GM19324 (cell line): ENCODE measurements around the gene IL36A.

Source experiments
- ATAC-seq: cut with Tn5 transposase; IDR thresholded peaks from one replicate; pipeline ENCODE4 v1.9.1; 2021; ENCODE audit warnings: mild to moderate bottlenecking, moderate library complexity; ENCODE audit not compliant: unreplicated experiment, low FRiP score

IL36A gene

DNA sequence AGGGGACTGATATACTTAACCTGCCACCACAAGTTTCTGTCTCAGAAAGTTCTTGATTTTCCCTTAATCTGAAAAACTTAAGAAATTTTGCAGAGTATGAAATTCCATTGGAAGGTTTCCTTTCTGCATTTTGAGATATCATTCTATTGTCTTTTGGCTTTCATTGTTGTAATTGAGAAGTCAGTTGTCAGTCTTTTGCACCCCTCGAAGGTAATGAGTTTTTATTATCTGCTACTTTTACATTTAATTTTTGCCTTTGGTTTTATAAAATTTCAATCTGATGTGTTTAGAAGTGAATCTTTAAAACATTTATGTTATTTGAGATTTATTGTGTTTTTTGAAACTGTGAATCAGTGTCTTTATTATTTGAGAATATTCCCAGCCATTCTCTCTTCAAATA, 4.8 kb upstream of the IL36A start:
- ATAC-seq, result no peak

DNA sequence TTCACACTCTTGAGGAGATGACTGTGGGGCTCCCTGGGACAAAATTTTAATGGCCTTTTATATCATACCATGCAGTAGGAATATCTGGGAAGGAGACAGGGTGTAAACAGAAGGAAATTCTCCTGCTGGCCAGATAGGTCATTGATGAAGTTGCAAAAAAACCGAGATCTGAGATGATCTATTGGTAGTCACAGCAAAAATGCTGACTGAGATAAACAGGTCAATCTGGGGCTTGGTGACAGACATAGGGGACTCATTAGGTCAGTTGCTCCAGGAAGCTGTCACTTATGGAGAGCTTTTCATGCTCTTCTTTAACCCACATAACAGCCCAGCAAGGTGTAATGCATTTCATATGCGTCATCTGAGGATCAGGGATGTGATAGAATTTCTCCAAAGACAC, 2.6 kb upstream of the IL36A start:
- ATAC-seq, result no peak

DNA sequence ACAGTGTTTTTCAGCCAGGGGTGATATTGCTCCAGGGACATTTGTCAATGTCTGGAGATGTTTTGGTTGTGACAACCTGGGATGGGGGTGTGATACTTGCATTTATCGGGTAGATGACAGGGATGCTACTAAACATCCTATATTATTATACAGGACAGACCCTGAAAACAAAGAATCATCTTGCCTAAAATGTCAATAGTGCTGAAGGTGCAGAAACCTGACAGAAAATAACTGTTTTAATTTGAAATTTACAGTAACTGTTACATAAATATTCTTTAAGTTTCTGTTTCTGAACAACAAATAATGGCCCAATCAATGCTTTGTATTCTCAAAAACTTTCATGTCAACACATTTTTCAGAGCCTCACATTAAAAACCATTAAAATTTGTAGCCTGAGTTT, 2.0 kb downstream of the IL36A start:
- ATAC-seq, result no peak

DNA sequence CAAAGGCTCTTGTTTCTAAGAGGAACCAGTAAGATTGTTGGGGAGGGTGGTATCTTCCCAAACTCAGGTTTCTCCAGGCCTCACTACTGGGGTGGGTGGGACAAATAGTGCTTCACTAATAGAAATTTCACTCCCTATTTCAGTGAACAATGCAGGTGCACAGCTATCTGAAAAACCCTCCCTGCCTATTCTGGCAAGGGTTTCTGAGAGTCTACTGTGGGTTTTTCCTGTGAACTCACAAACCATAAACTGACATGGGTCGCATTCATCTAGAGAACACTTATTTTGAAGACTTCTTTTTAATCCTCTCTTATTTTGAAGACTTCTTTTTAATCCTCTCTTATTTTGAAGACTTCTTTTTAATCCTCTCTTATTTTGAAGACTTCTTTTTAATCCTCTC, 4.4 kb downstream of the IL36A start:
- no peak for ATAC-seq

DNA sequence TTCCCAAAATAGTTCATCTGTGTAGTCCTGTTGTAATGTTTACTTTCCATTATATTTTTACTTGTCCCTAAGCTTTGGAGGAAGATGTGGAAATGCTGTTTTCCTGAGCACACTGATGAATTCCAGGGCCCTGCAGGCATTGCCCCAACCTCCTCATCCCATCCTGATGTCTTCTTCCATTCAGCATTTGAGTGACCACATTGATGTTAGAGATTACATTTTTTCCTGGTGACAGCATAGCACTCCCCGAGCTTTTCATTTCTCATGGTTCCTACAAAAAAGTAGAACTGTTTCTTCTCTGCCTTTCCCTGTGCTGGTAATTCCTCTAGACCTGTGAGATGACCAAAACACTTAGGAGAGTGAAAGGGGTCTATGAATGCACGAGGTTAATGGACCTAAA, 4.8 kb downstream of the IL36A start:
- ATAC-seq, result no peak

DNA sequence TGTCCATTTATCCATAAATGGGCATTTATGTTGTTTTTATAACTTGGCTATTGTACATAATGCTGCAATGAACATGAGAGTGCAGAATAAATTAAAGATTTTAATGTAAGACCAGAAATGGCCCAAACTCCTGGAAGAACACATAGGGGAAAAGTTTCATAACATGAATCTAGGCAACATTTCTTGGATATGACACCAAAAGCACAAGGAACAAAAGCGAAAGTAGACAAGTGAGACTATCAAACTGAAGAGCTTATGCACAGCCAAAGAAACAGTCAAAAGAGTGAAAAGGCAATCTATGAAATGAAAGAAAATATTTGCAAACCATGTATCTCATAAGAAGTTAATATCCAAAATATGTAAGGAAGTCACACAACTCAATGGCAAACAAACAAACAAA, 5.8 kb downstream of the IL36A start:
- no peak for ATAC-seq

DNA sequence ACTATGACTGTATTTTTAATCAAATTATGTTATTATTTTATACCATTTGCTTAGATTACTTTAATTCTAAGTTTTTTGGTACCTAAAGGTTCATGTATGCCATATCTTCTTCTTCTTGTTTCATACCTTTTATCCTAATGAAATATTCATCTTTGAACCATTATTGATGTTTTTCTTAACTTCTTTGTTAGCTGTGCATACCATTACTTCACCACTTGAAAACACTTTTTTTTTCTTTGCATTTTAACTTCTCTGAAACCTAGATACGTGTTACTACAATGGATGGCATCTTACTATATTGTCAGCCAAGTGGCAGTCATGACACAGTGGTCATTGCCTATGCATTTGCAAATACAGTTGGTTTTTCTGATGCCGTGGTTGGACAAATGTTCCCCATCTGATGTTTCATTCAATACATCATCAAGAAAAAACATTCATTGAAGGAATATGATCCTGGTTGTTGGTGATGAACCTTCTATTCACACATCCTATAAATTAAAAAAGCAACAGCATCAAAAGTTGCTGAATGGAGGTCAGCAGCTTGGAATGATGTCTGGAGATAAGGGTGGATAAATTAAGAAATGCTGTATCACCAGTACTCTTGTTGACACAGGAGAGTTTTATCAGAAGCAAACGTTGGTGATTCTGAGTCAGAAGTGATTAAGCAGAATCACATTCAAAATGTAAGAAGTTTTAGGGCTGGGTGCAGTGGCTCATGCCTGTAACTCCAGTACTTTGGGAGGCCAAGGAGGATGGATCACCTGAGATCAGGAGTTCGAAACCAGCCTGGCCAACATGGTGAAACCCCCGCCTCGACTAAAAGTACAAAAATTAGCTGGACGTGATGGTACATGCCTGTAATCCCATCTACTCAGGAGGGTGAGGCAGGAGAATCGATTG, 7.4 kb downstream of the IL36A start:
- ATAC-seq, result no peak

DNA sequence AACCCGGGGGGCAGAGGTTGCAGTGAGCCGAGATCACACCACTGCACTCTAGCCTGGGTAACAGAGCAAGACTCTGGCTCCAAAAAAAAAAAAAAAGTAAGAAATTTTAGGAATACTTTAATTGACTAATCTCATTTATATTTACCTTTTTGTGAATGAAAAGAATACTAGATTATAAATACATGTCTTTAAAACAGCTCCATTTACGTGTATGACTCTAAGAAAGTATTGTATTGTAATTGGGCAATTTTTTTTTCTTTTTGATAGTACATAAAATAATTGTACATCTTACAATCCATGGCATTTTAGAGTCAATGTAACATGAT, 8.0 kb downstream of the IL36A start:
- ATAC-seq, result no peak

DNA sequence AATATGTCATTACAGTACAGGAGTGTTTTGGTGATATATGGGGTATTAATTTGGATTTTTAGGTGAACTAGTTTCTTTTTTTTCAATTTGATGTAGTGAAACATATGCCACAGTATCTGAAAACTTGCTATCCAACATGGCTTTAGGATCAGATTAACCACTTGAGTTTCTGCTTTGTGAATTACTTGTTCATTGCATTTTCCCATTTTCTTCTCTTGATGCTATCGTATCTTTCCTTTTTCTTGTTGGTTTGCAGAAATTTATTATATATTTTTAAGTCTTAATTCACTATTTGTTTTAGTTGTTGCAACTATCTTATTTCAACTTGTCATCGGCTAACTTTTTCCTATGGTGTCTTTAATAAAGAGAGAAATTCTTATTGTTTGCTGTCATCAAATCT, 8.8 kb downstream of the IL36A start:
- ATAC-seq, result no peak

DNA sequence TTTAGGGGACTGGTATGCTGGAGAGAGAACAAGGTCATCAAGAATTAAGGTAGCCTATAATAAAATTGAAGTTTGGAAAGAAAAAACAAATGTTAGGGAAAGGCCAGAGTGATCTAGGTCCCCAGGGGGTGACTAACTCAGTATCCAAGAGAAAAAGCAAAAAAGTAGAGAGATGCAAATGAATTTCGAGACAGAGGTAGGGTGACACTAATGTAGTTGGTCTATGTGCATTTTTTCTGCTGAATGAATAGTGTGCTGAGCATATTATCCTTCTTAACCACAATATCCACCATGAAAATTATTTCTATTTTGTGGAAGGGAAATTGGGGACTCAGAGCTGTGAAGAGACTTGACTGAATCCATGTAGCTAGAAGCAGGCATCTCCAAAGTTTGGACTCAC, 9.8 kb downstream of the IL36A start:
- no peak for ATAC-seq

DNA sequence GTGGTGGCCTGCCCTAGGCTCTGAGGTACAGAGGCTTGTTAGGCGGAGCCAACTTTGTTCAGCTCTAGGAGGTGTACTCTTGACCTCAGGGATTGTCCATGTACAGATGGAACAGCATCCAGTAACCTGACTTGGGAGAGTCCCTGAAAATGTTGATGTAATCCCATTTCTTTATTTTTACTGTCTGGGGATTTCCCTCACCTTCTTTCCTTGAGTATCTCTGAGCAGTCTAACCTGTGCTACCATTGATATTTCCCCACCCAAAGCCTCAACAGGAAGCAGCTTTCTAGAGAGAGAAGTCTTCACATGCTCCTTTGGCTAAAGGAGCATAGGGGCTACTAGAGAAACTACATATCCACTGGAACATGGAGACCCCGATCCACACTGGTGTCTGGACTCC, 10.4 kb downstream of the IL36A start:
- no peak for ATAC-seq

DNA sequence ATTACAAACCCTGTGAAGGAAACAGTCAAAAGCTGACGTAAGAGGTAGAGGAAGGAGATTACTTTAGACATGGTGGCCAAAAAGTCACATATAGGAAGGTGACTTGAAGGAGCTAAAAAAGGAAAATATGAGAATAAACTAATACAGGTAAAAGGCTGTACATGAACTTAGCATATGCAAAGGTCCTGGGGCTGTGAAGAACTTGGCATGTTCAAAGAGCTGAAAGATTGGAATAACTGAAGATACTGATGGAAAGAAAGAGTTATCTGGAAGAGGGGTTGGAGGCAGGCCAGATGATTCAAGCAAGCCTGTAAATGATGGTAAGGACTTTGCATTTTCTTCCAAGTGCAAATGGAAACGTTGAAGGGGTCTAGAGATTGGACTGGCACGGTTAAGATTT, 13.2 kb downstream of the IL36A start:
- no peak for ATAC-seq

DNA sequence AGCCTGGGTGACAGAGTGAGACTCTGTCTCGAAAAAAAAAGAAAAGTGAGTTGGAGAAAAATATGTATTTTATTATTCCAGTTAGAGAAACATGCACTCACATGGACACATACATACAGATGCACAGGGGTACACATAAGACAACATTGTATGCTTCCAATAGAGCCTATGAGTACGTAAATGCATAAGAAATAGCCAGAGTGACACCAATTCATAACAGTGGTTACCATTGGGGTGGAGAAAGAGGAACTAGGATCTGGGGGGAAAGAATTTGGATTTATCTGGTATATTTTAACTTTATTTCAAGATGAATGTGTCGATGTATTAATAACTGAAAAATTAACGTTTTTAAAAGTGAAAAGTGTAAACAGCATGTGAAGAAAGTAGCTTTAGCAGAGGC, 16.1 kb downstream of the IL36A start:
- ATAC-seq, result no peak

DNA sequence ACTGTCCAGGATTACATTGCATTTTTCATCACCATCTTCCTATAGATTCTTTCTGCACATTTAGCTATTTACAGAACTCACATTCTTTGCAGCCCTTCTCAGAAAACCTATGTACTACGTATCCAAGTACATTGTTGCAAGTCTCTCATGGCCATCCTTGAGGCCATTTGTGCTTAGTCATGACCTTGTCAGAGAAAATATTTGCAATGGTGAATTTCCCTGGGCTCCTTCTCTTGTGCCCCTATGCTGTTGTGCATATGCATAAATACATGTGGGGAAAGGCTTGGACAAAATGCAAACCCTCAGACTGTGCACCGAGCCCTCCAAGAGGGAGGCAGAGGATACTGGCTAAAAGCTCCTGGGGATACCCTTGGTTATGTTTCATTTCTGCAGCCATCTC, 19.5 kb downstream of the IL36A start:
- no peak for ATAC-seq

DNA sequence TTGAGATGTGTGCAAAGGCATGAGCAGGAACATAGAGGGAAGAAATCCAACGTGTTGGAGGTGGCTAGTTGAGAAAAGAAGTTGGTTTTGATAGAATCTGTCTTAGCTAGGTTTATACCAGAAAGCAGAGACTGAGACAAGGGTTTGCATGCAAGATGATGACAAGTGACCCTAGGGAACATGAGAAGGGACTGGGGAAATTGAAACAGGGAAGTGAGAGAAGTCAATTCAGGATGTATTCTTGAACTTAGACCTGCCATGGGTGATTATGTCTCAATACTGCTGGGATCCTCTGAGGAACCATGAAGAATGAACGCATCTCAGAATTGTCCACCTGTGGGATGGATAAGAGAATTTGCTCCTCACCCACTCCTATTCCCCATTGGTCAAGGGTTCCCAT, 20.5 kb downstream of the IL36A start:
- ATAC-seq, result no peak

DNA sequence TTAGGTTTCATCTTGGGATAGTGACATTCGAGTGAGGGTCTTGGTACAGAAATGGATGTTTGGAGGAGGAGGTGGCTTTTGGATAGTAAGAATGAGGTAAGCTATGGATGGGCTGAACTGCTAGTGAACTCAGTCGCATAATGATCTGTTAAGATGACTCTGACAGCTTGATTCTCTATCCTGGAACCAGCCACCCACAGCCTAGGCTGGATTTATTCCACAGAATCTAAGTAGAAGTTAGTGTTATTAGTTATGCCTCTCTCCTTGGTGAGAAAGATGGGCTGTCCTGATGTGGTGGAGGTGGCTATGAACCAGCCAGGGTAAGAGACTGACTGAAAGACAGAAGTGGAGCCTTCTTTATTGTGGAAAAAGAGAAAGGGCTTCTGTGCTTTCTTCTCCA, 22.4 kb downstream of the IL36A start:
- ATAC-seq, result no peak

DNA sequence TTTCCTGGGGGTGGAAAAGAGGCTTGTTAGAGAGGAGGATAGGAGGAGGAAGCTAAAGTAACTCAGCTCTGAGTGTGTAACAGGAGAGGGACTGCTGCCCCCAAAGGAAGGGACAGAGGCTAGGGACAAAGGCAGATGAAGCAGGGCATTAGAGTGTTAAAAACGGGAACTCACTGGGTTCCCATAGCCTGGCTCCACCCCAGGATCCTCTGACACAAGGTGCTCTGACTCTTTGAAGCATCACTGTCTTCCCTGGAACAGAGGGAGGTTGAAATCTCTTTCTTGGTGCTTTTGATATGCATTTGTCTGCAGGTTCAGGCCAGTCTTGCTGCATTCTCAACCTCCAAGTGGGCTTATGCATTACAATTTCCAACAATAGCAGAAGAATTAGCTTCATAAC, 22.9 kb downstream of the IL36A start:
- no peak for ATAC-seq

DNA sequence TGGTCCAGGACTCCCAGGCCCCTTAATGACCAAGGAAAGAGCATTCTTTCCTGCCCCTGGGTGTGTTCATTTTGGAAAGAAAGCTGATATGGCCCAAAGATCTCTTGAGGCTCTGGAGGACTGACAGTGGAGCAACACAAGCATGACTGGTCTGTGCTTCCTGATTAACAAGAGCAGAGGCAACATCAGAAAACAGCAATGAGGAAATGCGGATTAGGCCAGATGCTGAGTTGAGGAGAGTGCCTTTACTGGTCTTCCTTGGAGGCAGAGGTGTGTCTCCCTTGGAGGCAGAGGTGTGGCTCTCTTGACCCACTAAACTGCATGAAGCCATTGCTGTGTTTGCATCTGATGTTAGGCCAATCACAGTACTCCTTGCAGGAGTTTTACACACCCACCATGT, 27.5 kb downstream of the IL36A start:
- no peak for ATAC-seq

DNA sequence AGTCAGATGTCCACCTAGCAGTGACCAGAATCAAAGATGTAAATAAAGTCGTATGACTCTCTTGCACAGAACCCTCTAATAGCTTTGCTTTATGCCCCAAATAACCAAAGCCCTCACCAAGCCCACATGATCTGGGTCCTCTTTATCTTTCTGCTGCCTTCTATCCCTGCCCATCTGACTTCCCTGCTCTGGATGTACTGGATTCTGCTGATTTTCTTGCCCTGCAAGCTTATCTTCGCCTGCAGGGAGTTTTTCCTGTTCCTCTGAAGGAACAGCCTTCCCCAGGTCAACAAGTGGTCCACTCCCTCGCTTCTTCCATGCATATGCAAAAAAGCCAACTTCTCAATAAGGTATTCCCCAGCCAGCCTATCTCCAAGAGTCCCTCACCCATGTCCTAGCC, 28.8 kb downstream of the IL36A start:
- ATAC-seq, result no peak

DNA sequence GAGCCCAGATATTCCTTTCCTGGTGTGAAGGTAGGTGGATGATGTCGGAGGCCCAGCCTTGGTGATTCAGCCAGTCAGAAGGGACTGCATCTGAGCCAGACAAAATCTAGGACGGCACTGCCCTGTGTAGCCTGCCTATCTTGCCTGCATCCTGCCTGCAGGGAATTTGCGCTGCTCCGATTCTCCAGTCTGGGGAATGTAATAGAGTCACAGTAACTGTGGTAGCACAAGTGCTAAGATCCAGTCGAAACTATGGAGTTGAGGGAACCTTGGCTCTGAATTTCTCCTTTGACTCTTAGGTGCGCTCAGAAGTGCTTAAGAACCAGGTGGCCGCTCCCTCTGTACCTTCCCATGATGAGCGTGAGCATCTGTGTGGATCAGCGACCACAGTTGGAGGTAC, 31.5 kb downstream of the IL36A start:
- ATAC-seq, result no peak

DNA sequence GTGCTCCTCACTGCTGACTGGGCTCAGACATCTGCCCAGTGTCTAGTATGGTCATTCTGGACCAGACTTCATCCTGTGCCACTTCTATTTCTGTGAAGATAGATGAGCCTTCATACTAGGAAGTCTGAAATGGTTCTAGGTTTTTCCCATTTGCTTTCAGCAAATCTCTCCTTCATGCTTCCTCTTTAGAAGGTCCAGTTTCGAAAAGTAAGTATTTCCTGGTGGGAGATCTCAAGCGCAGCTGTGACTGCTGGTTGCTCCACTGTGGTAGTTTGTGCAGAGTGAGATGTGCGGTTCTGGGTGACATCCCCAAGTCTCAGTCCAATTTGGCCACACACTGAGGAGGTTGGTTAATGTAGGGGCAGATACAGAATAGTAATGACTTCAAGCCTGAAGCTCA, 33.0 kb downstream of the IL36A start:
- ATAC-seq, result no peak

DNA sequence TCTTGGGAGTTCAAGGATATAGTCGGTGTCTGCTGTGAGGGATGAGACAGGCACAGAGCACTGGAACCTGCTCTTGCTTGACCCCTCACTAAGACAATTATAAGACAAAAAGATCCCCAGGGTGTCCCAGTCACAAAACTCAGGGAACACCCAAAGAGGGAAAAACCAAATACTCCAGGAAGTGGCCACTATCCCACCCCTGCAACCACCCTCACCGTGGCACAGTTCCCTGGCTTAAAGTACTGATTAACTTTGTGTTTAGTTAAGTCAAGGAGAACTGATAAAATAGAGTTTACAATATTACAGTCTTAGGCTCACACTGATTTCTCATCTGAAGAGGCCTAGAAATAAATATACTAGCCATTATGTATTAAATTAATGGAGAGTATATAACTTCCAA, 33.9 kb downstream of the IL36A start:
- ATAC-seq, result no peak

DNA sequence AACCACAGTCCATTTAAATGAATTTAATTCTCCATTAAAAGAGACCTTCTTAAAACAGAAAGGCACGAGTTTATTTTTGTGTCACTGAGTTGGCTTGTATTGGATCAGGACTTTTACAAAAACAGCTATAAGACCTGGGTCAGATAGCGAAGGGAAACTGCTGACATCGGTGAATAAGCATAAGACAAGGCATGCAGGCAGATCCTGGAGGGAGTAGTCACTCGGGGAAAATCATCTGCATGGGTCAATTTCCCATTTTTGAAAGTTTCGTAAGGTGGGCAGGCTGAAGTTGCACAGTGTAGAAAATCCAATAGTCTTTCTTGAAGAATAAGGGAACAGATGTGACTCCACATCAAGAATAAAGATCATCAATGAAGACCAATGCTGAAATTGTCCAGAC, 34.5 kb downstream of the IL36A start:
- no peak for ATAC-seq
